ENCODE results near the gene THAP12.

THAP12 gene

DNA sequence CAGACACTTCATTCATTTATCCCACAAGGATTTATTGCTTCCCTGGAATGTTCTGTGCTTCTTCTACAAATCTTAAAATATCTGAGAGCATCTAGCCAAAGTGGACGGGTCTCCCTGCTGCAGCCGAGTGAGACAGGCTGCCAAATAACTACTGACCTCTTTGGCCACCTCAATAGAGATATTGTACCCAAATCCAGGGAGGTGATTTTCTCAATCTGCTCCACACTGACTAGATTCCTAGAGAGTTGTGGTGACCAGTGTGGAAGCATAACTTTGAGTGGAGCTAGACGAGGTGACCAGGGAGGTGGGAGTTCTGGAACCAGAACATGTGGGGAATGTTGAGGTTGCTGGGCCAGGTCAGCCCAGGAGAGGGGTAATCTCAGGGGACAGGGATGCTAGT, 77.5 kb downstream of the THAP12 start:
- DNase-seq (ENCODE audit: low read depth in 2 of 3, low spot score in 1 of 3), result no peak

DNA sequence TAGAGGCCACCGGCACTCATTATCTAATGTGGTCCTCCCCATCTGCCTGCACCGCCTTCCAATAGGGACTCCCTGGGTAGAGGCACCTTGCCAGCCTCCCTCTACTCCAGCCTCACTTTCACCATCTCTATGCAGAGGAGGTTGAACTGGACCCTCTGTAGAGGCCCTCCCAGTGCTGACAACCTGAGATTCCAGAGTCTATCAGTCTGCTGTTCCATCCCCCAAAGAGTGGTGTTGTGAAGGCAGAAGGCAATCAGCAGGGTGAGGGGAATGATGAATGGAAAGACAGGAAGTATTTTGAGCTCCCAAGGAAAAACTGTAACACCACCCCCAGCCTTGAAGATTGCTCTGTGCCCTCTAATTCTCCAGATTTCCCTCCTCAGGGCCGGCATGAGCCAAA, 77.9 kb downstream of the THAP12 start:
- DNase-seq (ENCODE audit: low read depth in 2 of 3, low spot score in 1 of 3), result no peak

All from stimulated activated CD4-positive, alpha-beta T cell treated with anti-CD3 and anti-CD28 coated beads, Interleukin-12 subunit alpha, Interleukin-12 subunit beta, amount 100 ng/mL, for 48 hours (primary cell).